WTC11 (cell line): ENCODE results near the gene GALNT9. TPM values are rescaled to one million over a fixed set of nuclear protein-coding genes. Genes with fewer than 3 reads are reported as not detected.

Source experiments
- ATAC-seq: fragments of 200-7000 bp; cut with Tn5 transposase; 2 replicates; pipeline ENCODE4 v1.10.0; 2021; ENCODE audit warnings: mild to moderate bottlenecking, moderate library complexity
- CTCF ChIA-PET: fragments of 300-600 bp; sonication (Branson Sonifier 250); formaldehyde crosslinking; loops from one replicate; lab custom pipeline; 2021; ENCODE audit warnings: antibody characterized with exemption; lab: Charles Lee
- POLR2A ChIA-PET: fragments of 350-600 bp; sonication (Branson Sonifier 250); formaldehyde crosslinking; loops from one replicate; lab custom pipeline; 2021; ENCODE audit warnings: antibody characterized with exemption; lab: Charles Lee
- DNase-seq: peaks from one replicate; pipeline ENCODE4 v3.0.0; 2021; ENCODE audit warnings: low spot score
- H3K27ac Mint-ChIP-seq: 2 replicates; pipeline ENCODE4 v1.8.0; 2021; ENCODE audit warnings: mixed read lengths
- H3K27me3 Mint-ChIP-seq: 2 replicates; pipeline ENCODE4 v1.8.0; 2021; ENCODE audit warnings: low read depth, mild to moderate bottlenecking, moderate library complexity, mixed read lengths
- H3K36me3 Mint-ChIP-seq: 2 replicates; pipeline ENCODE4 v1.8.0; 2021; ENCODE audit warnings: mixed read lengths
- H3K4me1 Mint-ChIP-seq: 2 replicates; pipeline ENCODE4 v1.8.0; 2022; ENCODE audit warnings: mixed read lengths
- H3K4me3 Mint-ChIP-seq: 2 replicates; pipeline ENCODE4 v1.8.0; 2021; ENCODE audit warnings: mild to moderate bottlenecking, moderate library complexity, mixed read lengths
- H3K9me3 Mint-ChIP-seq: 2 replicates; pipeline ENCODE4 v1.8.0; 2021; ENCODE audit warnings: mixed read lengths
- CREM ChIP-seq: sonication (generic); formaldehyde crosslinking; IDR thresholded peaks from 2 replicates; pipeline ENCODE4 v1.8.1; 2022; ENCODE audit warnings: mild to moderate bottlenecking, missing genetic modification reagents, moderate library complexity
- ETV6 ChIP-seq: sonication (generic); formaldehyde crosslinking; IDR thresholded peaks from 2 replicates; pipeline ENCODE4 v1.8.1; 2022; ENCODE audit warnings: mild to moderate bottlenecking, missing genetic modification reagents
- FOXK1 ChIP-seq: sonication (generic); formaldehyde crosslinking; IDR thresholded peaks from 2 replicates; pipeline ENCODE4 v1.8.0; 2022; ENCODE audit warnings: mild to moderate bottlenecking, moderate library complexity, missing genetic modification reagents
- FOXP4 ChIP-seq: sonication (generic); formaldehyde crosslinking; IDR thresholded peaks from 2 replicates; pipeline ENCODE4 v1.8.0; 2022; ENCODE audit warnings: mild to moderate bottlenecking, missing genetic modification reagents
- MXD4 ChIP-seq: fragments of 250-450 bp; sonication (Bioruptor Pico); IDR thresholded peaks from 2 replicates; pipeline ENCODE4 v1.8.0; 2021; ENCODE audit warnings: mild to moderate bottlenecking, moderate library complexity, borderline replicate concordance
- NFATC4 ChIP-seq: fragments of 250-450 bp; sonication (Bioruptor Pico); IDR thresholded peaks from 2 replicates; pipeline ENCODE4 v1.9.0; 2021; ENCODE audit warnings: mild to moderate bottlenecking
- NFE2L1 ChIP-seq: sonication (generic); formaldehyde crosslinking; IDR thresholded peaks from 2 replicates; pipeline ENCODE4 v1.8.1; 2023; ENCODE audit warnings: missing genetic modification reagents
- SP1 ChIP-seq: sonication (generic); formaldehyde crosslinking; conservative IDR thresholded peaks from 2 replicates; pipeline ENCODE4 v1.8.1; 2022; ENCODE audit warnings: missing genetic modification reagents
- ZBTB43 ChIP-seq: sonication (generic); formaldehyde crosslinking; IDR thresholded peaks from 2 replicates; pipeline ENCODE4 v1.8.1; 2023; ENCODE audit warnings: mild to moderate bottlenecking, missing genetic modification reagents
- ZNF281 ChIP-seq: sonication (generic); formaldehyde crosslinking; IDR thresholded peaks from 2 replicates; pipeline ENCODE4 v1.8.0; 2023; ENCODE audit warnings: mild to moderate bottlenecking, missing genetic modification reagents
- ZNF423 ChIP-seq: fragments of 250-450 bp; sonication (Bioruptor Pico); IDR thresholded peaks from 2 replicates; pipeline ENCODE4 v2.1.2; 2022; ENCODE audit warnings: mild to moderate bottlenecking, moderate library complexity
- total RNA-seq: library from RNA; stranded (reverse); gene quantifications from 3 replicates; pipeline ENCODE4 v1.2.3, GENCODE V29; 2021
- TF ChIP-seq, protein P1 (sequence below): fragments of 250-450 bp; sonication (Bioruptor Pico); IDR thresholded peaks from 2 replicates; pipeline ENCODE4 v1.9.0; 2021; ENCODE audit warnings: mild to moderate bottlenecking

The GALNT9 gene
- total RNA-seq, 1 experiment from 2014 or later = 0.90 TPM

DNA sequence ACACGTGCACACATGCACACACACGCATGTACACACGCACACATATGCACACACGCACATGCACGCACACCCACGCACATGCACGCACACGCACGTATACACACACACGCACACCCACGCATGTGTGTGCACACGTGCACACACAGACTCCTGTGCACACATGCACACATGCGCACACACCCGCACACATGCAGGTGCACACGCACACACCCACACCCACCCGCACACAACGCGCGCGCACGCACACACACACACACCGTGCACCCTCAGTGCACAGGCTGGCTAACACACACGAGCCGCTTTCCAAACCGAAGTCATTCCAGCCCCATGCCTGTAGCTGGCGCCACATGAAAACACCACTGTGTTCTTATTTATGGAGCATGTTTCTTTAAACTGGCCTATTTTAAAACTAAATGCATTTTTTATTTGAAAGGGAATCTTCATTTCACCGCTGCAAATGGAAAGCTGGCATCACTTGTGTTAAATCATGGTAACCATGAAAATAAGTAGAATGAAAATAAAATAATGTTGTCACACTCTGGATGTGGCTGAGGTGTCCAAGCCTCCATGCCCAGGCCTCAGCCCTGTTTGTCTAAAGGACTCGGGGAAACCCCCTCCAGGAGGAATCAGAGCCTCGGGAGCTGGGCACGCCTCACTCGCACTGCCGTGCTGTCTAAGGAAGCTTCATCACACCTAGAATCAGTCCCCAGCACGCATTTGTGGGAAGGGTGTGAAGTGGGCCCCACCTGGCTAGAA, 45.1 kb downstream of the GALNT9 start:
- TF ChIP-seq ZBTB43 (CRISPR knock-in tag) (peak; percentile 83; the same call in 1 of the 2 replicates), NFATC4 (CRISPR knock-in tag) (no peak)
- POLR2A ChIA-PET = interaction anchor here (0.6 kb wide), 1 partner anchor 1426 kb away, joined by 4 read pairs; no protein-coding TSS in a partner anchor
- CTCF ChIA-PET = interaction anchor here (0.7 to 4.3 kb wide), 19 partner anchors 10 to 240 kb away, joined by 3 to 51 read pairs (median 5); partner anchors contain the start of gene GALNT9
- DNase-seq (no peak), ATAC-seq (no peak)
- Mint-ChIP-seq H3K4me1 (peaks cover 21% of the 10 kb centered on the region), H3K9me3 (no peaks in the 10 kb centered on the region), H3K4me3 (no peak overlapping the region), H3K27ac (no peak overlapping the region), H3K27me3 (peaks cover 34% of the 10 kb centered on the region), H3K36me3 (no peaks in the 10 kb centered on the region)

GRCh38 chr12:132282950-132283771, 46.2 kb downstream of the GALNT9 start:
- ChIA-PET CTCF (interaction anchor here (1.0 to 4.3 kb wide), 9 partner anchors 9 to 132 kb away, joined by 3 to 51 read pairs (median 6); partner anchors contain the start of gene GALNT9), POLR2A (no interaction called here)
- Mint-ChIP-seq H3K4me3 (0 out of 2 replicates have a peak overlapping the region, but pooled peaks have one; percentile 3), H3K36me3 (no peaks in the 10 kb centered on the region), H3K27me3 (peaks cover 26% of the 10 kb centered on the region), H3K4me1 (peaks cover 21% of the 10 kb centered on the region), H3K27ac (no peak overlapping the region), H3K9me3 (no peaks in the 10 kb centered on the region)
- ATAC-seq = no peak
- peak; percentile 30; the same call in 1 of the 2 replicates for TF ChIP-seq ZNF423 (CRISPR knock-in tag)
- TF ChIP-seq NFE2L1 (CRISPR knock-in tag) = 0 out of 2 replicates have a peak, but pooled peaks have one; percentile 36
- 0 out of 2 replicates have a peak, but pooled peaks have one; percentile 29 for TF ChIP-seq ZNF281 (CRISPR knock-in tag)
- TF ChIP-seq FOXK1 (CRISPR knock-in tag) = peak; percentile 61
- TF ChIP-seq SP1 (CRISPR knock-in tag) = peak; percentile 70
- no peak for TF ChIP-seq MXD4
- TF ChIP-seq, protein P1, sequence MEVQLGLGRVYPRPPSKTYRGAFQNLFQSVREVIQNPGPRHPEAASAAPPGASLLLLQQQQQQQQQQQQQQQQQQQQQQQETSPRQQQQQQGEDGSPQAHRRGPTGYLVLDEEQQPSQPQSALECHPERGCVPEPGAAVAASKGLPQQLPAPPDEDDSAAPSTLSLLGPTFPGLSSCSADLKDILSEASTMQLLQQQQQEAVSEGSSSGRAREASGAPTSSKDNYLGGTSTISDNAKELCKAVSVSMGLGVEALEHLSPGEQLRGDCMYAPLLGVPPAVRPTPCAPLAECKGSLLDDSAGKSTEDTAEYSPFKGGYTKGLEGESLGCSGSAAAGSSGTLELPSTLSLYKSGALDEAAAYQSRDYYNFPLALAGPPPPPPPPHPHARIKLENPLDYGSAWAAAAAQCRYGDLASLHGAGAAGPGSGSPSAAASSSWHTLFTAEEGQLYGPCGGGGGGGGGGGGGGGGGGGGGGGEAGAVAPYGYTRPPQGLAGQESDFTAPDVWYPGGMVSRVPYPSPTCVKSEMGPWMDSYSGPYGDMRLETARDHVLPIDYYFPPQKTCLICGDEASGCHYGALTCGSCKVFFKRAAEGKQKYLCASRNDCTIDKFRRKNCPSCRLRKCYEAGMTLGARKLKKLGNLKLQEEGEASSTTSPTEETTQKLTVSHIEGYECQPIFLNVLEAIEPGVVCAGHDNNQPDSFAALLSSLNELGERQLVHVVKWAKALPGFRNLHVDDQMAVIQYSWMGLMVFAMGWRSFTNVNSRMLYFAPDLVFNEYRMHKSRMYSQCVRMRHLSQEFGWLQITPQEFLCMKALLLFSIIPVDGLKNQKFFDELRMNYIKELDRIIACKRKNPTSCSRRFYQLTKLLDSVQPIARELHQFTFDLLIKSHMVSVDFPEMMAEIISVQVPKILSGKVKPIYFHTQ = no peak
- peak; percentile 37; the same call in 1 of the 2 replicates for TF ChIP-seq ETV6 (CRISPR knock-in tag)
- TF ChIP-seq CREM = 0 out of 2 replicates have a peak, but pooled peaks have one; percentile 24
- TF ChIP-seq FOXP4 = 0 out of 2 replicates have a peak, but pooled peaks have one; percentile 27
- DNase-seq = peak; percentile 54
